BLaER1 treated with 17β-estradiol and CSF1 and Interleukin-3, amounts not matched to agents 10 nM and 100 nM (cell line): ENCODE data around the gene GPR176.

Experiments used
- H3K27ac ChIP-seq, 11 experiments: shearing (Covaris generic); formaldehyde crosslinking; 2 replicates each; pipeline ENCODE4 v1.8.1; 2022
- H3K27me3 ChIP-seq, 11 experiments: shearing (Covaris generic); formaldehyde crosslinking; 2 replicates each; pipeline ENCODE4 v1.8.1; 2022
- H3K36me3 ChIP-seq, 11 experiments: shearing (Covaris generic); formaldehyde crosslinking; 2 replicates each; pipeline ENCODE4 v1.8.1; 2022
- H3K4me1 ChIP-seq, 10 experiments: shearing (Covaris generic); formaldehyde crosslinking; 2 replicates each; pipeline ENCODE4 v1.8.1; 2022
- H3K4me2 ChIP-seq, 11 experiments: shearing (Covaris generic); formaldehyde crosslinking; 2 replicates each; pipeline ENCODE4 v1.8.1; 2022
- H3K4me3 ChIP-seq, 10 experiments: shearing (Covaris generic); formaldehyde crosslinking; 2 replicates each; pipeline ENCODE4 v1.8.1; 2022
- H3K9ac ChIP-seq, 11 experiments: shearing (Covaris generic); formaldehyde crosslinking; 2 replicates each; pipeline ENCODE4 v1.8.1; 2022
- H3K9me3 ChIP-seq, 11 experiments: shearing (Covaris generic); formaldehyde crosslinking; replicated peaks in 1 of 11; 2 replicates each; pipeline ENCODE4 v1.8.1; 2022
- H4K20me1 ChIP-seq, 11 experiments: shearing (Covaris generic); formaldehyde crosslinking; 2 replicates each; pipeline ENCODE4 v1.8.1; 2022
- Cebpa-rat ChIP-seq, 11 experiments: shearing (Covaris generic); IDR thresholded peaks; 2 replicates each; pipeline ENCODE4 v1.8.1; 2022

The GPR176 gene

GRCh38 chr15:39885099-39885777 lies 34.8 kb downstream of the GPR176 start:
- peaks cover 0 to 52% (median 0%) of the 10 kb centered on the region in 11 experiments; a peak in 4 of 22 replicates for H4K20me1 ChIP-seq
- peaks cover 0 to 5% (median 0%) of the 10 kb centered on the region in 11 experiments; a peak in 1 of 22 replicates for H3K9me3 ChIP-seq
- peaks cover 0 to 22% (median 0%) of the 10 kb centered on the region in 11 experiments; a peak in 6 of 22 replicates for H3K36me3 ChIP-seq
- peaks cover 12 to 50% (median 28%) of the 10 kb centered on the region in 10 experiments for H3K4me1 ChIP-seq
- no peak overlapping the region for H3K4me3 ChIP-seq
- peak overlapping the region in 5 of 11 experiments; percentile 9 to 55 (median 40); a peak in 8 of 22 replicates for H3K27ac ChIP-seq
- peak overlapping the region in 10 of 11 experiments; percentile 33 to 77 (median 60); a peak in 19 of 22 replicates for H3K4me2 ChIP-seq
- peak in 1 of 11 experiments; percentile 28; a peak in 1 of 22 replicates for TF ChIP-seq Cebpa-rat (IDR thresholded peaks at IDR 0.05)
- H3K9ac ChIP-seq, result peak overlapping the region in 2 of 11 experiments; percentile 5 to 37; a peak in 3 of 22 replicates
- H3K27me3 ChIP-seq, result no peaks in the 10 kb centered on the region

- Histone ChIP-seq H3K27ac (peak overlapping the region in 5 of 11 experiments; percentile 9 to 55 (median 40); a peak in 6 of 22 replicates), H4K20me1 (peaks cover 0 to 51% (median 0%) of the 10 kb centered on the region in 11 experiments; a peak in 4 of 22 replicates), H3K36me3 (peaks cover 0 to 31% (median 3%) of the 10 kb centered on the region in 11 experiments; a peak in 8 of 22 replicates), H3K4me3 (no peak overlapping the region), H3K27me3 (no peaks in the 10 kb centered on the region), H3K4me2 (peak overlapping the region; percentile 33 to 77 (median 59); a peak in 21 of 22 replicates), H3K9me3 (peaks cover 0 to 12% (median 1%) of the 10 kb centered on the region in 11 experiments; a peak in 9 of 22 replicates), H3K4me1 (peaks cover 12 to 47% (median 28%) of the 10 kb centered on the region in 10 experiments), H3K9ac (peak overlapping the region in 1 of 11 experiments; percentile 5; a peak in 3 of 22 replicates)
- no peak for TF ChIP-seq Cebpa-rat (IDR thresholded peaks at IDR 0.05)
Measured at GRCh38 chr15:39884351-39884750, 35.7 kb downstream of the GPR176 start.

- H3K4me1 ChIP-seq, result peaks cover 17 to 35% (median 28%) of the 10 kb centered on the region in 10 experiments
- no peak overlapping the region for H3K9ac ChIP-seq
- H3K27ac ChIP-seq, result no peak overlapping the region
- H3K4me3 ChIP-seq, result no peak overlapping the region
- no peak overlapping the region for H3K4me2 ChIP-seq
- H3K9me3 ChIP-seq, result peaks cover 0 to 19% (median 9%) of the 10 kb centered on the region in 11 experiments; a peak in 10 of 22 replicates
- peaks cover 0 to 39% (median 10%) of the 10 kb centered on the region in 11 experiments; a peak in 9 of 22 replicates for H3K36me3 ChIP-seq
- TF ChIP-seq Cebpa-rat (IDR thresholded peaks at IDR 0.05), result no peak
- peaks cover 0 to 36% (median 0%) of the 10 kb centered on the region in 11 experiments; a peak in 4 of 22 replicates for H4K20me1 ChIP-seq
- no peaks in the 10 kb centered on the region for H3K27me3 ChIP-seq
Measured at GRCh38 chr15:39882602-39883001, 37.5 kb downstream of the GPR176 start.

- Histone ChIP-seq H4K20me1 (peaks cover 0 to 28% (median 0%) of the 10 kb centered on the region in 11 experiments; a peak in 3 of 22 replicates), H3K36me3 (peaks cover 0 to 43% (median 10%) of the 10 kb centered on the region in 11 experiments; a peak in 9 of 22 replicates), H3K9ac (no peak overlapping the region), H3K4me2 (no peak overlapping the region), H3K4me3 (no peak overlapping the region), H3K27me3 (no peaks in the 10 kb centered on the region), H3K27ac (no peak overlapping the region), H3K4me1 (peaks cover 20 to 39% (median 25%) of the 10 kb centered on the region in 10 experiments), H3K9me3 (peaks cover 0 to 19% (median 9%) of the 10 kb centered on the region in 11 experiments; a peak in 10 of 22 replicates)
- TF ChIP-seq Cebpa-rat (IDR thresholded peaks at IDR 0.05), result no peak
Measured at GRCh38 chr15:39881790-39882189, 38.3 kb downstream of the GPR176 start.

- no peak for TF ChIP-seq Cebpa-rat (IDR thresholded peaks at IDR 0.05)
- Histone ChIP-seq H3K4me1 (peaks cover 16 to 31% (median 17%) of the 10 kb centered on the region in 10 experiments), H4K20me1 (peaks cover 0 to 23% (median 0%) of the 10 kb centered on the region in 11 experiments; a peak in 3 of 22 replicates), H3K9ac (no peak overlapping the region), H3K27ac (no peak overlapping the region), H3K36me3 (peaks cover 0 to 39% (median 10%) of the 10 kb centered on the region in 11 experiments; a peak in 9 of 22 replicates), H3K4me3 (no peak overlapping the region), H3K27me3 (no peaks in the 10 kb centered on the region), H3K9me3 (peaks cover 0 to 19% (median 9%) of the 10 kb centered on the region in 11 experiments; a peak in 10 of 22 replicates), H3K4me2 (no peak overlapping the region)
Measured at GRCh38 chr15:39880718-39881387, 39.2 kb downstream of the GPR176 start.

GRCh38 chr15:39878406-39878785 lies 41.7 kb downstream of the GPR176 start:
- no peaks in the 10 kb centered on the region for H3K27me3 ChIP-seq
- H3K27ac ChIP-seq, result peak overlapping the region in 2 of 11 experiments; percentile 20 to 26; a peak in 1 of 22 replicates
- peaks cover 0 to 13% (median 0%) of the 10 kb centered on the region in 10 experiments; a peak in 2 of 20 replicates for H3K4me1 ChIP-seq
- peaks cover 0 to 46% (median 10%) of the 10 kb centered on the region in 11 experiments; a peak in 9 of 22 replicates for H3K36me3 ChIP-seq
- peaks cover 0 to 9% (median 0%) of the 10 kb centered on the region in 11 experiments; a peak in 1 of 22 replicates for H4K20me1 ChIP-seq
- TF ChIP-seq Cebpa-rat (IDR thresholded peaks at IDR 0.05), result no peak
- H3K9ac ChIP-seq, result no peak overlapping the region
- H3K4me3 ChIP-seq, result no peak overlapping the region
- H3K9me3 ChIP-seq, result peaks cover 0 to 19% (median 9%) of the 10 kb centered on the region in 11 experiments; a peak in 10 of 22 replicates
- no peak overlapping the region for H3K4me2 ChIP-seq

- no peak for TF ChIP-seq Cebpa-rat (IDR thresholded peaks at IDR 0.05)
- Histone ChIP-seq H3K4me2 (no peak overlapping the region), H3K27ac (no peak overlapping the region)
Measured at GRCh38 chr15:39874890-39875549, 45.0 kb downstream of the GPR176 start.

GRCh38 chr15:39873978-39874377 lies 46.1 kb downstream of the GPR176 start:
- Histone ChIP-seq H3K27ac (no peak overlapping the region), H3K4me1 (peaks cover 8 to 26% (median 18%) of the 10 kb centered on the region in 10 experiments; a peak in 19 of 20 replicates), H3K9me3 (peaks cover 0 to 5% (median 3%) of the 10 kb centered on the region in 11 experiments; a peak in 8 of 22 replicates), H3K36me3 (peaks cover 0 to 33% (median 3%) of the 10 kb centered on the region in 11 experiments; a peak in 6 of 22 replicates), H3K27me3 (no peaks in the 10 kb centered on the region), H3K9ac (no peak overlapping the region), H4K20me1 (peaks cover 0 to 46% (median 0%) of the 10 kb centered on the region in 11 experiments; a peak in 2 of 22 replicates), H3K4me2 (no peak overlapping the region), H3K4me3 (no peak overlapping the region)
- no peak for TF ChIP-seq Cebpa-rat (IDR thresholded peaks at IDR 0.05)

More at GRCh38 chr15:39874890-39875549, 45.0 kb downstream of the GPR176 start:
- peaks cover 0 to 15% (median 8%) of the 10 kb centered on the region in 10 experiments; a peak in 15 of 20 replicates for H3K4me1 ChIP-seq
- H3K27me3 ChIP-seq, result no peaks in the 10 kb centered on the region
- H3K9ac ChIP-seq, result no peak overlapping the region
- H4K20me1 ChIP-seq, result peaks cover 0 to 39% (median 0%) of the 10 kb centered on the region in 11 experiments; a peak in 2 of 22 replicates
- no peak overlapping the region for H3K4me3 ChIP-seq
- H3K9me3 ChIP-seq, result peaks cover 0 to 12% (median 9%) of the 10 kb centered on the region in 11 experiments; a peak in 10 of 22 replicates
- H3K36me3 ChIP-seq, result peaks cover 0 to 43% (median 10%) of the 10 kb centered on the region in 11 experiments; a peak in 8 of 22 replicates
